Spleen (tissue), 11 donors: ENCODE data around the gene MPP4. TPM values are rescaled to one million over a fixed set of nuclear protein-coding genes. Genes with fewer than 3 reads are reported as not detected.

Experiments
- DNase-seq: peaks from one replicate; pipeline ENCODE4 v3.0.0-alpha.2; 2020
- H3K27ac ChIP-seq, 8 donors: fragments of 200-600 bp; sonication (generic) in 7 of 8; 1 replicate in 4 of 8; 2 replicates in 4 of 8; pipeline versions ENCODE4 v1.5.0 to v1.8.0; 2016 to 2021; ENCODE audit warnings: inconsistent platforms in 4 of 8, mild to moderate bottlenecking in 4 of 8, moderate library complexity in 1 of 8
- H3K27me3 ChIP-seq, 7 donors: fragments of 200-600 bp; sonication (generic) in 6 of 7; replicated peaks in 1 of 7; 1 replicate in 4 of 7; 2 replicates in 3 of 7; pipeline versions ENCODE4 v1.5.0 to v1.8.0; 2016 to 2021; ENCODE audit warnings: inconsistent platforms in 3 of 7, mild to moderate bottlenecking in 1 of 7
- H3K36me3 ChIP-seq, 6 donors: fragments of 200-600 bp; sonication (generic) in 5 of 6; 1 replicate in 4 of 6; 2 replicates in 2 of 6; pipeline versions ENCODE4 v1.5.0 to v1.8.0; 2016 to 2021; ENCODE audit warnings: inconsistent platforms in 2 of 6
- H3K4me1 ChIP-seq, 6 donors: fragments of 200-600 bp; sonication (generic) in 5 of 6; 1 replicate in 3 of 6; 2 replicates in 3 of 6; pipeline versions ENCODE4 v1.5.0 to v1.8.0; 2016 to 2021; ENCODE audit warnings: inconsistent platforms in 3 of 6
- H3K4me3 ChIP-seq, 8 donors: fragments of 200-600 bp; sonication (generic) in 7 of 8; 1 replicate in 4 of 8; 2 replicates in 4 of 8; pipeline versions ENCODE4 v1.5.0 to v1.8.0; 2016 to 2021; ENCODE audit warnings: inconsistent platforms in 4 of 8, mild to moderate bottlenecking in 4 of 8, moderate library complexity in 2 of 8
- H3K9me3 ChIP-seq, 8 donors: fragments of 200-600 bp; sonication (generic) in 7 of 8; 1 replicate in 4 of 8; 2 replicates in 4 of 8; pipeline versions ENCODE4 v1.5.0 to v1.8.0; 2016 to 2021; ENCODE audit warnings: inconsistent platforms in 4 of 8
- CTCF ChIP-seq, 11 experiments: fragments of 200-600 bp in 7 of 11; fragments of 450-650 bp in 4 of 11; sonication (generic) in 4 of 11; IDR thresholded peaks in 8 of 11; conservative IDR thresholded peaks in 3 of 11; 1 replicate in 7 of 11; 2 replicates in 4 of 11; pipeline versions ENCODE4 v1.4.0 to v1.8.0; 2016 to 2021; ENCODE audit warnings: antibody characterized with exemption in 11 of 11, inconsistent platforms in 4 of 11, mild to moderate bottlenecking in 1 of 11
- POLR2A ChIP-seq, 3 donors: fragments of 450-650 bp; IDR thresholded peaks; one replicate each; pipeline ENCODE4 v1.5.1; 2017; ENCODE audit warnings: antibody characterized with exemption in 3 of 3, mild to moderate bottlenecking in 1 of 3
- POLR2AphosphoS5 ChIP-seq, 3 donors: sonication (generic); formaldehyde crosslinking; IDR thresholded peaks; one replicate each; pipeline ENCODE4 v1.5.1; 2017; ENCODE audit warnings: antibody characterized with exemption in 3 of 3
- WGBS, 5 donors: extraction: QIAGEN DNeasy Blood & Tissue Kit in 3 of 5; methylation state at CpG; one replicate each; pipeline versions ENCODE4 v1.1.5 to v1.1.7; 2013 to 2018; 5-methylcytosine and 5-hydroxymethylcytosine counted together
- intact Hi-C: fragments of 100-400 bp; cut with DNase I; formaldehyde crosslinking; loops from one replicate; pipeline ENCODE4 v1.15.0; 2023; ENCODE audit warnings: low total_unique reads
- polyA plus RNA-seq, 3 donors: library from polyadenylated mRNA; stranded (reverse); fragments of 200-250 nt; gene quantifications; one replicate each; pipeline ENCODE4 v1.2.1, GENCODE V29; 2013
- total RNA-seq, 7 donors: library from RNA; depleted of rRNA in 3 of 7; stranded (reverse); fragments of >200 nt in 3 of 7; fragmentation: NEBNext Ultra II Directional in 4 of 7; extraction: Animal tissue kit (Norgen Biotek cat#: 25700) in 4 of 7; gene quantifications; one replicate each; pipeline versions ENCODE4 v1.1.0 to v1.2.1, GENCODE V29; 2016 to 2021
- donor health status: healthy with polysubstance abuse.
- donor health status: DM: no; HTN: no; CAD: no; lungs with moderate emphysema.
- donor health status: DM: no; HTN: no; CAD: no.
- donor health status: Bipolar disorder and iron deficiency.
- donor health status: healthy.
- donor health status: DM: no; HTN: no; CAD: no.
- donor health status: DM: yes; HTN: yes; CAD: no.

Gene MPP4
- total and polyA plus RNA-seq, 10 donors = 0.13 to 4.3 (median 1.1) TPM

GRCh38 chr2:201733544-201733943, 35.1 kb upstream of the MPP4 start:
- WGBS, 5 donors = 84 to 95% (median 89%) methylated on average over 1 of the region's 1 CpG
- Histone ChIP-seq H3K4me1 (peaks cover 0 to 3% (median 0%) of the 10 kb centered on the region in 6 donors), H3K4me3 (no peak overlapping the region), H3K27me3 (no peaks in the 10 kb centered on the region), H3K27ac (no peak overlapping the region), H3K36me3 (peaks cover 0 to 81% (median 20%) of the 10 kb centered on the region in 6 donors), H3K9me3 (peaks cover 0 to 23% (median 15%) of the 10 kb centered on the region in 8 donors)
- TF ChIP-seq POLR2A (IDR thresholded peaks at IDR 0.05) = no peak
- no peak for TF ChIP-seq CTCF (IDR thresholded peaks at IDR 0.05 in 8 of 11, conservative IDR thresholded peaks at IDR 0.05 in 3 of 11)
- TF ChIP-seq POLR2AphosphoS5 (IDR thresholded peaks at IDR 0.05) = no peak
- intact Hi-C loops = no loop called here
- DNase-seq = no peak

GRCh38 chr2:201730651-201731285, 32.3 kb upstream of the MPP4 start:
- H3K36me3 ChIP-seq = peaks cover 0 to 82% (median 33%) of the 10 kb centered on the region in 6 donors
- intact Hi-C loops = no loop called here
- no peaks in the 10 kb centered on the region for H3K27me3 ChIP-seq
- WGBS, 5 donors = 86 to 89% (median 87%) methylated on average over 5 of the region's 5 CpGs
- H3K27ac ChIP-seq = no peak overlapping the region
- H3K4me1 ChIP-seq = peaks cover 0 to 3% (median 0%) of the 10 kb centered on the region in 6 donors
- no peak for DNase-seq
- TF ChIP-seq POLR2A (IDR thresholded peaks at IDR 0.05) = no peak
- TF ChIP-seq POLR2AphosphoS5 (IDR thresholded peaks at IDR 0.05) = no peak
- no peak for TF ChIP-seq CTCF (IDR thresholded peaks at IDR 0.05 in 8 of 11, conservative IDR thresholded peaks at IDR 0.05 in 3 of 11)
- peaks cover 0 to 5% (median 3%) of the 10 kb centered on the region in 8 donors for H3K9me3 ChIP-seq
- no peak overlapping the region for H3K4me3 ChIP-seq

- intact Hi-C loops = no loop called here
- Histone ChIP-seq H3K9me3 (peaks cover 0 to 12% (median 8%) of the 10 kb centered on the region in 8 donors), H3K36me3 (peaks cover 7 to 72% (median 29%) of the 10 kb centered on the region in 6 donors), H3K27me3 (no peaks in the 10 kb centered on the region), H3K27ac (no peak overlapping the region), H3K4me3 (no peak overlapping the region), H3K4me1 (no peaks in the 10 kb centered on the region)
- TF ChIP-seq POLR2AphosphoS5 (IDR thresholded peaks at IDR 0.05) (no peak), CTCF (IDR thresholded peaks at IDR 0.05 in 8 of 11, conservative IDR thresholded peaks at IDR 0.05 in 3 of 11) (no peak), POLR2A (IDR thresholded peaks at IDR 0.05) (no peak)
- WGBS, 5 donors = 88 to 98% (median 92%) methylated on average over 6 of the region's 6 CpGs
- no peak for DNase-seq
Measured at GRCh38 chr2:201715459-201715858, 17.0 kb upstream of the MPP4 start.

GRCh38 chr2:201712726-201713125, 14.3 kb upstream of the MPP4 start:
- 90 to 98% (median 96%) methylated on average over 1 of the region's 1 CpG for WGBS, 5 donors
- intact Hi-C loops = no loop called here
- no peaks in the 10 kb centered on the region for H3K4me1 ChIP-seq
- TF ChIP-seq CTCF (IDR thresholded peaks at IDR 0.05 in 8 of 11, conservative IDR thresholded peaks at IDR 0.05 in 3 of 11) = no peak
- no peak for TF ChIP-seq POLR2A (IDR thresholded peaks at IDR 0.05)
- no peak for TF ChIP-seq POLR2AphosphoS5 (IDR thresholded peaks at IDR 0.05)
- H3K36me3 ChIP-seq = peaks cover 7 to 79% (median 36%) of the 10 kb centered on the region in 6 donors
- H3K27ac ChIP-seq = no peak overlapping the region
- H3K9me3 ChIP-seq = no peaks in the 10 kb centered on the region
- H3K4me3 ChIP-seq = no peak overlapping the region
- no peak for DNase-seq
- H3K27me3 ChIP-seq = no peaks in the 10 kb centered on the region
